ENCODE measurements around the gene MINDY3.
A peak's percentile ranks its signal among the peaks of the same experiment; 100 is the strongest.

Gene MINDY3

DNA sequence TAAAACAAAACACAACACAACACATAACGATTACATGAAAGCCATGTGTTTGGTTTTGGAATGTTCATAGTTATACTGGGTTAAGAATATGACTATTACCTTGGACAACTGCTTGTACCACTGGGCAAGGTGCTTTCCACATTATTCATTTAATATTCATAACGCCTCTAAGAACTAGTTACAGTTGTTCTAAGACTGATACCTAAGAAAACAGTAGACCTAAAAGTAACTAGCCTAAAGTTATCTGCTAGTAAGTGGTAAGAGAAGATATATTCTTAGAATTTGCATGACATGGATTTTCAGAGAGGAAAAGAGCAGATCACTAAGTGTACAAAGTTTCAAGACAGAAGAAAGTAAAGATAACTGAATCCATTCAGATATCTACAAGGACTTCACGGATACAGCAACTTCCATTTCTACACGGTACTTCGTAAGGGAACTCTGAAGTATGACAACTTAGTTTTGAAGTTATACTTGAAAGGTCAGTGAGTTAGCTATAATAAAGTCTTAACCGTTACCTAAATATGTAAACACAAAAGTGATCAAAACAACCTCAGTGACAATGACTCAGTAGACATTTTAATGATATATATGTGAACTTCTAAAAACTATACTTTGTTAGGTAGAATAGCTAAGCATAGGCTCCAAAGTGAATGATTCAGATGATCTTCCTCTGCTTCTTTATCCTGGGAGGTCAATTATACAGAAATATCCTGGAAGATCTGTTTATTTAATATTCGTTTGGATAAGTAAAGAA lies 65.1 kb downstream of the MINDY3 start:
- in situ Hi-C loops (cut with HindIII; ENCODE audit: low pct_unique_long_range_greater_than_20kb, low sequenced_read_pairs) = no loop called here
- TF ChIP-seq JUND (IDR thresholded peaks at IDR 0.05; ENCODE audit: low read depth) = no peak
- DNase-seq (ENCODE audit: low read depth in 1 of 2, low spot score in 1 of 2) = no peak

DNA sequence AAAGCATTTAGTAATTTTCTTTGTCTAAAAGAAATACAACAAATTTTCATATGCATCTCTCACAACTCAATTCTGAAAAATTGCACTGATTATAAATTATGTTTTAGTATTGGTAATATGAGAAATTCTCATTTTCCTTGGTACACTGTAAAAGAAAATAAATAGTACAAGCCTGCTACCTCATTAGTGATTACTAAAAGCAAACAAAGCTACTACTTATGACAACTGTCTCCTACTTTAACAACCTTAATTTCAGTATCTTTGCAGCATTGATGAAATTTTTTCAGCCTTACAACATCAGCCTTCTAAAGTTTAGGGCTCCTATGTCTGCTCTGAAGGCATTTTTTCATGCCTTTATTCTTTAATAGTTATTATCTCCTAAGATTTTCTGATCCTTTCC lies 65.7 kb downstream of the MINDY3 start:
- TF ChIP-seq JUND (IDR thresholded peaks at IDR 0.05; ENCODE audit: low read depth) = no peak
- in situ Hi-C loops (cut with HindIII; ENCODE audit: low pct_unique_long_range_greater_than_20kb, low sequenced_read_pairs) = no loop called here
- no peak for DNase-seq (ENCODE audit: low read depth in 1 of 2, low spot score in 1 of 2)

DNA sequence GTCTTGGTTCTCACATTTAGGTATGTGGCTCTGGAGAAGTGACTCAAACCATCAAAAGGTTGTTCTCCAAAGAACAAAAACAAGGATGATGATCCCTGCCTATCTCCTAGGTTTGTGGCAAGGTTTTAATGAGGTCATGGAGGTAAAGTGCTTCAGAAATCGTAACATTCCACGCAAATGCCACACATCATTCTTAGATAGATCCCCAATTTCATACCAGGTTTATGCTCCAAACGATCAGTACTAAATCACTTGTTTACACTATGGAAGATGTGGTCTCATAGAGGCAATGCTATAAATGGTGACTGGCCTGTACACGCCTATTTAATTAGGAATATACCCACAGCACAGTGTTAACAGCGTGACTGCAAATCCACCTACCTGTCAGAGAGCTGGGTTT lies 66.6 kb downstream of the MINDY3 start:
- TF ChIP-seq JUND (IDR thresholded peaks at IDR 0.05; ENCODE audit: low read depth) = no peak
- in situ Hi-C loops (cut with HindIII; ENCODE audit: low pct_unique_long_range_greater_than_20kb, low sequenced_read_pairs) = no loop called here
- no peak for DNase-seq (ENCODE audit: low read depth in 1 of 2, low spot score in 1 of 2)

DNA sequence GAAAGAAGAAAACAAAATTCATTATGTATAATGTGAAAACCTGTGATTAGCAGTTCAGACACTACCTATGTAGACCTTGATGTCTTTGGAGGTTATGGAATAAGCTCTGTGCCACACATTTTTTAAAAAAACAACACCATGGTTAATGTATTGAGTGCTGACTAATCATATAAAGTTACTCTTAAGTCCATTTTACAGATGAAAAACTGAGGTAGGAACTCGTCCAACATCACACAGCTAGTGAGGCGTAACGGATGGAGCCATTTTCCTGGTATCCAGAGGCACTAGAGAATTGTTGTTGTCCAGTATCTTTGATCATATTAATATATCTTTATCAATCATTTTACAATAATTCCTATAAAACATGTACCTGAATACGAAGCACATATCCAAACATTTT lies 67.5 kb downstream of the MINDY3 start:
- no peak for DNase-seq (ENCODE audit: low read depth in 1 of 2, low spot score in 1 of 2)
- in situ Hi-C loops (cut with HindIII; ENCODE audit: low pct_unique_long_range_greater_than_20kb, low sequenced_read_pairs) = no loop called here
- no peak for TF ChIP-seq JUND (IDR thresholded peaks at IDR 0.05; ENCODE audit: low read depth)

DNA sequence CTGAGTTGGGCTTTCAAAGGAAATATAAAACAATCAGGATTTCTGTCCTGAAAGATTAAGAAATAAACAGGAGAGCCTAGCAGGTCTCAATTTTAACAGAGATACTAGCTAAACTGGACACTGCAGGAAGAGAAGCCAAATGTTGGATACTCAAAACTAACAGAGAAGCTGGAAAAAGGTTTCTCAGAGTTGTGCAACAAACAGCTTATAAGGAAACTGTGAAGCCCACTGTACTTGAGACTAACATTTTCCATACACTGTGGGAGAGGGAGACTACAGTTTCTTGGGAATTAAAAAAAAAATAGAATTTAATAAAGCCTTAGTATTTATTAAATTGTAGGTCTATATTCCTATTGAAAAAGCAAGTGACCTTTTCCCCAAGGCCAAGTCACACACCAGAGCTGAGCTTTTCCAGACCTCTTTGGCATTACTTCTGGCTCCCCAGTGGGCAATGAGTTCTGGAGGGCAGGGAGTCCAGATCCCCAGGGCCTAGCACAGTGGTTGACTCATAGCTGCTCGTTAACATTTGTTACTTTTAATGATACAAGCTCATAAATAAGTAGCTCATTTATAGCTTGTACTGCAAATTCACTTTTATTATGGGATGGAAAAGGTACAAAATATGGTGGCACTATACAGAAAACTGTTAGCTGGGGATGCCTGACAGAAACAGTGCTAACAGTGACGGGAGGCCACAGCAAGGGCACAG lies 68.3 kb downstream of the MINDY3 start:
- no peak for DNase-seq (ENCODE audit: low read depth in 1 of 2, low spot score in 1 of 2)
- in situ Hi-C loops (cut with HindIII; ENCODE audit: low pct_unique_long_range_greater_than_20kb, low sequenced_read_pairs) = no loop called here
- no peak for TF ChIP-seq JUND (IDR thresholded peaks at IDR 0.05; ENCODE audit: low read depth)

DNA sequence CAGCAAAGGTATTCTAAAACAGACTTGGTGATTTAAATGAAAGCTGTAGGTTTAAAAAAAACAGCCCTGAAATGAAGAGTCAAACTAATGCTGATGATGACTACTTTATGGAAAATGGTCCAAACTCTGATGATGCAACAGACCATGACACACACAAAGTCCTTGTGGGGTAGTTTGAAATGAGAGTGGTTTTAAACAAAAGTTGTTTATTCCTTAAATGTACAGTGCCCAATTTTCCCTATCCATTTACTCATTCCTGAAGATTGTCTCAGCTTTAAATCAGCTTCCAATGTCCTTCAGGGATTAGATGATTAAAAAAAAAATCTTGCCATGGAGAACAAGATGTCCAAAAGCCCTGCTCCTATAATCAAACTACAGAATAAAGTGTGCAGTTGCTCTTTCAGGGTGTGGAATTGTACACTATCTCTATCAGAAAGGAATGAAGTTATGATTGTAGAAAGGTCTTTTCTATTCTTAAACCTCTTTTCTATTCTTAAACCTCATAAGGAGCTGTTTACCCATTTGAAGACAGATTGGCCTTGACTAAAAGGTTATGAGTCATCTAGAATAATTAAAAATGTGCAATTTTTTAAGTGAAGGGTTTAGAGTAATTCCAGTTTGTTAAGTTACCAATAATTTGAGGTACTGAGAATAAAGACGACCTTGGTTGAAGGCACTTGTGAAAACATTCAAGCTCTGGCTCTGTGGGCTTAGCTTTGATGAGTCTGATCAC lies 70.3 kb downstream of the MINDY3 start:
- in situ Hi-C loops (cut with HindIII; ENCODE audit: low pct_unique_long_range_greater_than_20kb, low sequenced_read_pairs) = no loop called here
- no peak for TF ChIP-seq JUND (IDR thresholded peaks at IDR 0.05; ENCODE audit: low read depth)
- no peak for DNase-seq (ENCODE audit: low read depth in 1 of 2, low spot score in 1 of 2)

DNA sequence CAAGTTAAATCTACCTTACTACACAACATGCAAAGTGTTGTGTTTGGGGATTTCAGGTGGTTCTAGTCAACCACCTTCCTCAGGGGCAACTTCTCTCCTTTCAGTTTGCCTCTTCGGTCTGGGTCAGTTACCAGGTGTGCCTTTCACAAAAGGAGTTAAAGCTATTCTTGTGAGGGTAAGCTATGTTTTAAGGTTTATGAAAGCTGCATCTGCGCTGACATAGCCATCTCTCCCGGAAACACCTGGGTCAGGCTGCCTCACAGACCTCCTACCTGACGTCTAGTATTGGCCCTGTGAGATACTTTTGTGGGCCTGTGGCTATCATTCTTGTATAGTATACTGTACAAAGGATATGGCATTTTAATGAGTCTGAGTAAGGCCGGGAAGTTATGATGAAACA lies 72.9 kb downstream of the MINDY3 start:
- DNase-seq (ENCODE audit: low read depth in 1 of 2, low spot score in 1 of 2) = no peak
- in situ Hi-C loops (cut with HindIII; ENCODE audit: low pct_unique_long_range_greater_than_20kb, low sequenced_read_pairs) = no loop called here
- TF ChIP-seq JUND (IDR thresholded peaks at IDR 0.05; ENCODE audit: low read depth) = no peak

DNA sequence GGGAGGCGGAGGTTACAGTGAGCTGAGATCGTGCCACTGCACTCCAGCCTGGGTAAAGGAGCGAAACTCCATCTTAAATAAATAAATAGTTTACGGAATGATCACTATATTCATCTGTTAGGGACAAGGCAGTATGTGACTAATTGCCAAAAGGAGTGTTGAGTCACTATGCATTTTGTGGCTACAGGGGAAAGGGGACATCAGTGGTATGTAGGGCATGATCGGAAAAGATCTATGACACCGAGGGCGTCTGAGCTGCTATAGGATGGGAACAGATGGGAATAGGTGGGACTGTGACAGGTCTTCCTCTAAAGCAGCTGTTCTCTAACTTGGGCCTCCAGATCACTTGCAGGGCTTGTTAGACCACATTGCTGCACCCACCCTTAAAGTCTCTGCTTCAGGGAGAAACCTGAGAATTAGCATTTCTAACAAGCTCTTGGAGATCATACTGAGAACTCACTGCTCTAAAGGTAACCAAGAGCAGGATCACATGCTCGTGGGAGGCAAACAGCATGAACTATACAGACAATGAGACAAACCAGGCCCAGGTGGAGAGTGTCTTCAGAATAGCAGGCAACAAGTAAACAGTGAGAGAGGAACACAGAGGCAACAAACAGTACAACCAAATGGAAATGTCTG lies 75.5 kb downstream of the MINDY3 start:
- peak in 1 of 2 experiments; percentile 7 for DNase-seq (ENCODE audit: low read depth in 1 of 2, low spot score in 1 of 2)
- in situ Hi-C loops (cut with HindIII; ENCODE audit: low pct_unique_long_range_greater_than_20kb, low sequenced_read_pairs) = no loop called here
- no peak for TF ChIP-seq JUND (IDR thresholded peaks at IDR 0.05; ENCODE audit: low read depth)

DNA sequence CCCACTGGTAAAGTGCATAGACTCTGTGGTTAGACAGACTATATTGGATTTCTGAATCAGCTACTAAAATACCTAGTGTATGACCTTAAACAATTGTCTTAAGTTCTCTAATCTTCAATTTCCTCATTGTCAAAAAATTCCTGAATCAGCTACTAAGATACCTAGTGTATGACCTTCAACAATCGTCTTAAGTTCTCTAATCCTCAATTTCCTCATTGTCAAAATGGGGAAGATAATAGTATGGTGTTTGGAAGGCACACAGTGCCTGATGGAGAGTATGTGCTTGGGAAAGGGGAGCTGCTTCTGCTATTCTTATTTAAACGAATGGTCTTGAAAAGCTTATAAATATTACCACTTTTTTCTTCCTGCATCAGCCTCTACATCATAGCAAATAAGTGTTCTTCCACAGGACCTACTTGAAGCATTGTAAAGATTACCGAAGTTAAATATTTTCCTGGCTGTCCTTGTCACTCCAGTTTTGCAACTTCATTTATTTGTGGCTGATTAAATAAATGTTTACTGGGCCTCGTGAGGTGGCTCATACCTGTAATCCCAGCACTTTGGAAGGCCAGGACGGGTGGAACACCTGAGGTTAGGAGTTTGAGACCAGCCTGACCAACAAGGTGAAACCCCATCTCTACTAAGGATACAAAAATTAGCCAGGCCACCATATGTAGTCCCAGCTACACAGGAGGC lies 76.2 kb downstream of the MINDY3 start:
- TF ChIP-seq JUND (IDR thresholded peaks at IDR 0.05; ENCODE audit: low read depth) = no peak
- DNase-seq (ENCODE audit: low read depth in 1 of 2, low spot score in 1 of 2) = peak; percentile 21 to 90
- in situ Hi-C loops (cut with HindIII; ENCODE audit: low pct_unique_long_range_greater_than_20kb, low sequenced_read_pairs) = no loop called here

DNA sequence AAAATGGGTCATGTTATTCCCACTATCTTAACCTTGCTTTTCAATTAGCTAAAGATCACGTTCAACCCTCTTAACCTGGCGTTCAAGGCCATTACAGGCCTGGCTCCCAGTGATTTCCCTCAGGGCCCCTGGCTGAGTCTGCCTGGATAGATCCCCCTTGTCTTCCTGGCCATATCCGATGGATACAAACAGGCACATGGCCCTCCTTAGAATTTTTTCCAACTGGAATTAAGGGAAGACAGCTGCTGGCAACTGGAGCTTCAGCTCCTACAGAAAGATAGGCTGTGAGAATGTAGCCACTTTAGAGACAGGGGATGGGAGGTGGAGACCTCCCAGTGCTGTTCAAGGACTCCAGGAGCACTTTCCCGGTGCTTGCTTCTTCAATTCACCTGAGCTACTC lies 77.5 kb downstream of the MINDY3 start:
- in situ Hi-C loops (cut with HindIII; ENCODE audit: low pct_unique_long_range_greater_than_20kb, low sequenced_read_pairs) = no loop called here
- no peak for TF ChIP-seq JUND (IDR thresholded peaks at IDR 0.05; ENCODE audit: low read depth)
- DNase-seq (ENCODE audit: low read depth in 1 of 2, low spot score in 1 of 2) = no peak

DNA sequence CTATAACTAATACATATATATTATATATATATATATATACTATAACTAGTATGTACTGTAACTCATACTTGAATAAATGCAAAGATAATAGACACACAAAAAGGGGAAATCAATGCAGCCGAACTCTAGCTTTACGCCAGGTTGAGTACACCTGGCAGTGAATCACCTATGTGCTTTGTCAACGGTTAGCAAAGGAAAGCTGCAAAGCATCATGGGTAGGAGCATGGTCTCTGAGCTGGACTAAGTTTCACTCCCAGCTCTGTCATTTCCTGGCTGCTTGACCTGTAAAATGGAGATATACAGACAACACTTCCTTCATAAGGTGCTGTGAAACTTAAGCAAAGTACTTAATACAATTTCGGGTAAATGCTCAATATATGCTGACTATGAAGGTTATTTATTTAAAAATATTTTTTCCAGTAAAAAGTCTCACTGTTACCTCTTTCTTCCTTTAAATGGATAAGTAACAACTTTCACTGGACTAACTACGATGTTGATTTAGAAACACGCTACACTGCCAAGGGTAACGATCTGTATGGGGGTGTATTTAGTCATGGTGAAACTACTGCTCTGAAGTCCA lies 78.8 kb downstream of the MINDY3 start:
- in situ Hi-C loops (cut with HindIII; ENCODE audit: low pct_unique_long_range_greater_than_20kb, low sequenced_read_pairs) = no loop called here

More for the DNA sequence above, 78.8 kb downstream of the MINDY3 start:
- TF ChIP-seq JUND (IDR thresholded peaks at IDR 0.05; ENCODE audit: low read depth) = no peak
- no peak for DNase-seq (ENCODE audit: low read depth in 1 of 2, low spot score in 1 of 2)
